GM21723 (cell line): Measurements from ENCODE around the gene ZC3H18.

Source experiments
- ATAC-seq: cut with Tn5 transposase; IDR thresholded peaks from one replicate; pipeline ENCODE4 v1.9.1; 2021; ENCODE audit warnings: mild to moderate bottlenecking, moderate library complexity; ENCODE audit not compliant: unreplicated experiment

Gene ZC3H18

GRCh38 chr16:88671806-88672205 is 101.6 kb downstream of the ZC3H18 start:
- ATAC-seq, result no peak

- ATAC-seq, result no peak
Observed at GRCh38 chr16:88672776-88673175, 102.6 kb downstream of the ZC3H18 start.

- ATAC-seq, result peak; percentile 56
Observed at GRCh38 chr16:88673716-88674379, 103.6 kb downstream of the ZC3H18 start.

GRCh38 chr16:88676502-88677242 is 106.5 kb downstream of the ZC3H18 start:
- no peak for ATAC-seq

- ATAC-seq, result no peak
Observed at GRCh38 chr16:88677721-88678120, 107.5 kb downstream of the ZC3H18 start.

GRCh38 chr16:88678224-88678979 is 108.2 kb downstream of the ZC3H18 start:
- ATAC-seq, result no peak

- ATAC-seq, result no peak
Observed at GRCh38 chr16:88680554-88681083, 110.4 kb downstream of the ZC3H18 start.

GRCh38 chr16:88681084-88681680 is 111.0 kb downstream of the ZC3H18 start:
- ATAC-seq, result no peak
